Panc1 (cell line): Measurements from ENCODE around the gene WDFY2. TPM values are rescaled to one million over a fixed set of nuclear protein-coding genes. Genes with fewer than 3 reads are reported as not detected.

Experiments
- ATAC-seq: fragments of 200-7000 bp; cut with Tn5 transposase; 2 replicates; pipeline ENCODE4 v1.9.1; 2020; ENCODE audit warnings: mild to moderate bottlenecking, moderate library complexity
- BruUV-seq: library from RNA; stranded (reverse); fragments of 400-500 nt; replicated peaks from 2 replicates; lab custom pipeline; 2021; lab: Mats Ljungman, UMichigan
- CTCF ChIA-PET: fragments of 300-600 bp; sonication (Branson Sonifier 250); formaldehyde crosslinking; loops from one replicate; lab custom pipeline; 2022; ENCODE audit warnings: antibody characterized with exemption; lab: Charles Lee
- POLR2A ChIA-PET: fragments of 300-600 bp; sonication (Branson Sonifier 250); formaldehyde crosslinking; loops from one replicate; lab custom pipeline; 2022; ENCODE audit warnings: antibody characterized with exemption; lab: Charles Lee
- DNase-seq: peaks from one replicate; pipeline ENCODE4 v3.0.0-alpha.2; 2010; ENCODE audit warnings: low read depth, low spot score
- H3K27ac ChIP-seq: 2 replicates; pipeline ENCODE4 v1.5.1; 2011; ENCODE audit warnings: mild to moderate bottlenecking, low read length, inconsistent platforms
- H3K27me3 ChIP-seq: fragments of 200-500 bp; sonication (Bioruptor generic); 2 replicates; pipeline ENCODE4 v1.6.0; 2014; ENCODE audit warnings: low read length, inconsistent platforms; ENCODE audit not compliant: control insufficient read depth, insufficient read depth
- H3K36me3 ChIP-seq: fragments of 200-500 bp; sonication (Bioruptor generic); 2 replicates; pipeline ENCODE4 v1.5.1; 2014; ENCODE audit warnings: inconsistent platforms, mild to moderate bottlenecking, low read length, moderate library complexity; ENCODE audit not compliant: control insufficient read depth, insufficient read depth
- H3K4me1 ChIP-seq: 2 replicates; pipeline ENCODE4 v1.5.1; 2011; ENCODE audit warnings: inconsistent platforms, mild to moderate bottlenecking, low read length, moderate library complexity; ENCODE audit not compliant: control insufficient read depth, insufficient read depth
- H3K4me3 ChIP-seq, 2 experiments: 2 replicates each; pipeline ENCODE4 v1.5.1; 2011 to 2012; ENCODE audit warnings: low read depth in 2 of 2, low read length in 2 of 2, mild to moderate bottlenecking in 2 of 2, inconsistent platforms in 1 of 2, moderate library complexity in 1 of 2
- H3K9me3 ChIP-seq: fragments of 200-500 bp; sonication (Bioruptor generic); 2 replicates; pipeline ENCODE4 v1.5.1; 2014; ENCODE audit warnings: low read depth, mild to moderate bottlenecking, inconsistent platforms, low read length, moderate library complexity; ENCODE audit not compliant: control insufficient read depth, insufficient read depth
- POLR2AphosphoS5 ChIP-seq: IDR thresholded peaks from 2 replicates; pipeline ENCODE4 v1.6.1; 2012; ENCODE audit warnings: mild to moderate bottlenecking, low read depth, low read length, moderate library complexity
- SIN3A ChIP-seq: IDR thresholded peaks from 2 replicates; pipeline ENCODE4 v1.6.1; 2012; ENCODE audit warnings: low read depth, mild to moderate bottlenecking, low read length, moderate library complexity, borderline replicate concordance; ENCODE audit not compliant: insufficient read depth
- TCF7L2 ChIP-seq: IDR thresholded peaks from 2 replicates; pipeline ENCODE4 v1.6.1; 2011; ENCODE audit warnings: mild to moderate bottlenecking, low read depth, low read length, inconsistent platforms
- in situ Hi-C: cut with HindIII; loops from 2 replicates; pipeline ENCODE4 v1.10.0; 2016; ENCODE audit warnings: low sequenced_read_pairs, low pct_unique_long_range_greater_than_20kb
- intact Hi-C: fragments of 100-400 bp; cut with micrococcal nuclease; formaldehyde crosslinking; loops from one replicate; pipeline ENCODE4 v1.10.0; 2022; ENCODE audit not compliant: unreplicated experiment
- total RNA-seq: library from RNA; stranded (reverse); gene quantifications from one replicate; pipeline ENCODE4 v1.2.1, GENCODE V29; 2021; ENCODE audit not compliant: unreplicated experiment
- TF ChIP-seq, protein P1 (sequence below), 2 experiments: IDR thresholded peaks; 2 replicates each; pipeline ENCODE4 v1.6.1; 2011 to 2012; ENCODE audit warnings: low read depth in 2 of 2, control low read depth in 1 of 2, low read length in 1 of 2, mild to moderate bottlenecking in 1 of 2, moderate library complexity in 1 of 2; ENCODE audit not compliant: insufficient read depth in 1 of 2
- TF ChIP-seq, protein P2 (sequence below): fragments of 450-650 bp; IDR thresholded peaks from 2 replicates; pipeline ENCODE4 v1.5.1; 2017; ENCODE audit warnings: mild to moderate bottlenecking

Gene WDFY2
- total RNA-seq, 1 experiment from 2014 or later = 7.8 TPM

DNA sequence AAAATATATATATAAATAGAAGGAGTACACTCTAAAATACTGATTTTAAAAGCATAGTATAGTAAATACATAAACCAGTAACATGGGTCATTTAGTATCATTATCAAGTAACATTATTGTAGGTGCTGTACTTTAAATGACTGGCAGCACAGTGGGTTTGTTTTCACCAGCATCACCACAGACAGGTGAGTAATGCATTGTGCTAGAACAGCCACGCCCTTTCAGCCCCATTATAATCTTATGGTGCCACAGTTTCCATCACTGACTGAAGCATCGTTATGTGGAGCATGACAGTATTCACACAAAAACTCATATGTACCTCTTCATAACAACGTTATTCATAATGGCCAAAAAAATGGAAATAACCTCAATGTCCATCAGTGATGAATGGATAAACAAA is 131.4 kb downstream of the WDFY2 start:
- no peak overlapping the region for H3K4me3 ChIP-seq
- ChIA-PET CTCF (no interaction called here), POLR2A (no interaction called here)
- no peaks in the 10 kb centered on the region for H3K9me3 ChIP-seq
- H3K4me1 ChIP-seq = no peaks in the 10 kb centered on the region
- H3K27ac ChIP-seq = no peak overlapping the region
- intact Hi-C loops = no loop called here
- no peaks in the 10 kb centered on the region for H3K27me3 ChIP-seq
- H3K36me3 ChIP-seq = no peaks in the 10 kb centered on the region
- DNase-seq (no peak), ATAC-seq (no peak)
- TF ChIP-seq POLR2AphosphoS5 = no peak
- TF ChIP-seq, protein P1, sequence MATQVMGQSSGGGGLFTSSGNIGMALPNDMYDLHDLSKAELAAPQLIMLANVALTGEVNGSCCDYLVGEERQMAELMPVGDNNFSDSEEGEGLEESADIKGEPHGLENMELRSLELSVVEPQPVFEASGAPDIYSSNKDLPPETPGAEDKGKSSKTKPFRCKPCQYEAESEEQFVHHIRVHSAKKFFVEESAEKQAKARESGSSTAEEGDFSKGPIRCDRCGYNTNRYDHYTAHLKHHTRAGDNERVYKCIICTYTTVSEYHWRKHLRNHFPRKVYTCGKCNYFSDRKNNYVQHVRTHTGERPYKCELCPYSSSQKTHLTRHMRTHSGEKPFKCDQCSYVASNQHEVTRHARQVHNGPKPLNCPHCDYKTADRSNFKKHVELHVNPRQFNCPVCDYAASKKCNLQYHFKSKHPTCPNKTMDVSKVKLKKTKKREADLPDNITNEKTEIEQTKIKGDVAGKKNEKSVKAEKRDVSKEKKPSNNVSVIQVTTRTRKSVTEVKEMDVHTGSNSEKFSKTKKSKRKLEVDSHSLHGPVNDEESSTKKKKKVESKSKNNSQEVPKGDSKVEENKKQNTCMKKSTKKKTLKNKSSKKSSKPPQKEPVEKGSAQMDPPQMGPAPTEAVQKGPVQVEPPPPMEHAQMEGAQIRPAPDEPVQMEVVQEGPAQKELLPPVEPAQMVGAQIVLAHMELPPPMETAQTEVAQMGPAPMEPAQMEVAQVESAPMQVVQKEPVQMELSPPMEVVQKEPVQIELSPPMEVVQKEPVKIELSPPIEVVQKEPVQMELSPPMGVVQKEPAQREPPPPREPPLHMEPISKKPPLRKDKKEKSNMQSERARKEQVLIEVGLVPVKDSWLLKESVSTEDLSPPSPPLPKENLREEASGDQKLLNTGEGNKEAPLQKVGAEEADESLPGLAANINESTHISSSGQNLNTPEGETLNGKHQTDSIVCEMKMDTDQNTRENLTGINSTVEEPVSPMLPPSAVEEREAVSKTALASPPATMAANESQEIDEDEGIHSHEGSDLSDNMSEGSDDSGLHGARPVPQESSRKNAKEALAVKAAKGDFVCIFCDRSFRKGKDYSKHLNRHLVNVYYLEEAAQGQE (IDR thresholded peaks at IDR 0.05; ENCODE audit: insufficient read depth in 1 of 2, low read depth in 2 of 2, low read length in 1 of 2) = no peak
- TF ChIP-seq SIN3A = no peak
- no peak for TF ChIP-seq TCF7L2
- TF ChIP-seq, protein P2, sequence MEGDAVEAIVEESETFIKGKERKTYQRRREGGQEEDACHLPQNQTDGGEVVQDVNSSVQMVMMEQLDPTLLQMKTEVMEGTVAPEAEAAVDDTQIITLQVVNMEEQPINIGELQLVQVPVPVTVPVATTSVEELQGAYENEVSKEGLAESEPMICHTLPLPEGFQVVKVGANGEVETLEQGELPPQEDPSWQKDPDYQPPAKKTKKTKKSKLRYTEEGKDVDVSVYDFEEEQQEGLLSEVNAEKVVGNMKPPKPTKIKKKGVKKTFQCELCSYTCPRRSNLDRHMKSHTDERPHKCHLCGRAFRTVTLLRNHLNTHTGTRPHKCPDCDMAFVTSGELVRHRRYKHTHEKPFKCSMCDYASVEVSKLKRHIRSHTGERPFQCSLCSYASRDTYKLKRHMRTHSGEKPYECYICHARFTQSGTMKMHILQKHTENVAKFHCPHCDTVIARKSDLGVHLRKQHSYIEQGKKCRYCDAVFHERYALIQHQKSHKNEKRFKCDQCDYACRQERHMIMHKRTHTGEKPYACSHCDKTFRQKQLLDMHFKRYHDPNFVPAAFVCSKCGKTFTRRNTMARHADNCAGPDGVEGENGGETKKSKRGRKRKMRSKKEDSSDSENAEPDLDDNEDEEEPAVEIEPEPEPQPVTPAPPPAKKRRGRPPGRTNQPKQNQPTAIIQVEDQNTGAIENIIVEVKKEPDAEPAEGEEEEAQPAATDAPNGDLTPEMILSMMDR = no peak
- BruUV-seq = no TSS peak
- in situ Hi-C loops = no loop called here

DNA sequence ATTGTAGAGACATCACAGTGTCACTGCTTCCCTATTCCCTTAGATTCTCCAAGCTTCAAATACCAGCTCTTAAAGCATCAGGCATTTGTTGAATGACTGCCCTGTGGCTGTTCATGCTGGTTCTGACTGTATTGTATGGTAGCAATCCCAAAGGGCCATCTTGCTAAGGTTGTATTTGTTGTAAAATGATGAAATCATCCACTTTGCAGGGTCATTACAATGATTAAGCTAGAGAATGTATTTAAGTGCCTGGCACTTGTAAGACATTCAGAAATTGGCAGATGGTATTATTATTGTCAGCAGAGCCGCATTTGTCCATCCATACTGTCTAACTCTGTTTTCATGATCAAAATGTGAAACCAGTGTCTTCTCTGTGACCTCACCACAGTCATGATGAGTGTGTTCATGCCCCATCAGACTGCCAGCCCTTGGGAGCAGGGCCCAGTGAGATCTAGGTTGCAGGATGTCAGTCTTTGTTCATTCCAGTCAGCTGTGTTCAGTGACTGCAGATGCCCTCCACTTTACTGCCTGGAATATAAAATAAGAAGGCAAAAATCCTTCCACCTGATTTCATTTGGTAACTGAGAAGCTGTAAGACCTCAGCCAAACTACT is 133.6 kb downstream of the WDFY2 start:
- in situ Hi-C loops = no loop called here
- no peak for ATAC-seq
- Histone ChIP-seq H3K27me3 (no peaks in the 10 kb centered on the region), H3K9me3 (no peaks in the 10 kb centered on the region), H3K4me3 (no peak overlapping the region), H3K36me3 (no peaks in the 10 kb centered on the region), H3K4me1 (no peaks in the 10 kb centered on the region), H3K27ac (no peak overlapping the region)
- POLR2A ChIA-PET = no interaction called here
- BruUV-seq = no TSS peak
- CTCF ChIA-PET = no interaction called here
- intact Hi-C loops = no loop called here
- no peak for DNase-seq
- TF ChIP-seq TCF7L2 = no peak
- TF ChIP-seq POLR2AphosphoS5 = no peak
- TF ChIP-seq, protein P1 (IDR thresholded peaks at IDR 0.05; ENCODE audit: insufficient read depth in 1 of 2, low read depth in 2 of 2, low read length in 1 of 2) = no peak
- TF ChIP-seq, protein P2 = no peak
- no peak for TF ChIP-seq SIN3A
